AG09309 (cell line): Measurements from ENCODE around the gene ELK4.

Experiments used
- DNase-seq: peaks from one replicate; pipeline ENCODE4 v3.0.0-alpha.2; 2010; ENCODE audit warnings: low read depth
- H3K4me3 ChIP-seq: 2 replicates; pipeline ENCODE4 v1.5.1; 2011; ENCODE audit warnings: mild to moderate bottlenecking, low read depth, low read length, moderate library complexity; ENCODE audit not compliant: control insufficient read depth
- TF ChIP-seq, protein P1 (sequence below): IDR thresholded peaks from 2 replicates; pipeline ENCODE4 v1.5.1; 2011; ENCODE audit warnings: mild to moderate bottlenecking, low read depth, low read length, inconsistent platforms; ENCODE audit not compliant: insufficient read depth, control insufficient read depth; ENCODE audit errors: missing control alignments

Gene ELK4

DNA sequence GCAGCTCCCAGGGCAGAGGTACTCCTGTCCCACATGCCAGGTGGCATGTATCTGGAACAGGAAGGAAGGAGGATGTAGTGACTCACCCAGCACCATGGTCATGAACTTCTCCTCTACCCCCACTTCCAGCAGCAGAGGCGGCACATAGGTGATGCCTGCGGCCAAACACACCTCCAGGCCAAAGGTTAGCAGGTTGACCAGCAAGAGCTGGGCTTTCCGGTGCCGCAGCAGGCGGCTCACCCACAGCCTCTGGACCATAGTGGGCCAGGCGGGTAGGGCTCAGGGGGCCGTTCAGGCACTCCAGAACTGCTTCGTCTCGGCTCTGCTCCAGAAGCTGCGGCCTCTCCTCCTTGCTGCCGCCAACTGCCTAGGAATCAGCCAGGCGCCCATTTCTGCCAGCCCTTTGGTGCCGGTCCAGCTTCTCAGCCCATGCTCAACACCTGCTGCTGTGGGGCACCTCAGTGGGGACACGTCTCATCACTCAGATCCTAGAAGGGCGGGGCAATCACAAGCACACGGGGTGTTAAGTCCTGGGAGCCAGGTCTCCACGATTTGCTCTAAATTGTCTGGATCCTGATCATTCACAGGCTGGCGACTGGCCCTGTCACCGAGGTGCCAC is 32.7 kb upstream of the ELK4 start:
- no peak for DNase-seq
- TF ChIP-seq, protein P1, sequence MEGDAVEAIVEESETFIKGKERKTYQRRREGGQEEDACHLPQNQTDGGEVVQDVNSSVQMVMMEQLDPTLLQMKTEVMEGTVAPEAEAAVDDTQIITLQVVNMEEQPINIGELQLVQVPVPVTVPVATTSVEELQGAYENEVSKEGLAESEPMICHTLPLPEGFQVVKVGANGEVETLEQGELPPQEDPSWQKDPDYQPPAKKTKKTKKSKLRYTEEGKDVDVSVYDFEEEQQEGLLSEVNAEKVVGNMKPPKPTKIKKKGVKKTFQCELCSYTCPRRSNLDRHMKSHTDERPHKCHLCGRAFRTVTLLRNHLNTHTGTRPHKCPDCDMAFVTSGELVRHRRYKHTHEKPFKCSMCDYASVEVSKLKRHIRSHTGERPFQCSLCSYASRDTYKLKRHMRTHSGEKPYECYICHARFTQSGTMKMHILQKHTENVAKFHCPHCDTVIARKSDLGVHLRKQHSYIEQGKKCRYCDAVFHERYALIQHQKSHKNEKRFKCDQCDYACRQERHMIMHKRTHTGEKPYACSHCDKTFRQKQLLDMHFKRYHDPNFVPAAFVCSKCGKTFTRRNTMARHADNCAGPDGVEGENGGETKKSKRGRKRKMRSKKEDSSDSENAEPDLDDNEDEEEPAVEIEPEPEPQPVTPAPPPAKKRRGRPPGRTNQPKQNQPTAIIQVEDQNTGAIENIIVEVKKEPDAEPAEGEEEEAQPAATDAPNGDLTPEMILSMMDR, result no peak
- H3K4me3 ChIP-seq, result no peak overlapping the region

DNA sequence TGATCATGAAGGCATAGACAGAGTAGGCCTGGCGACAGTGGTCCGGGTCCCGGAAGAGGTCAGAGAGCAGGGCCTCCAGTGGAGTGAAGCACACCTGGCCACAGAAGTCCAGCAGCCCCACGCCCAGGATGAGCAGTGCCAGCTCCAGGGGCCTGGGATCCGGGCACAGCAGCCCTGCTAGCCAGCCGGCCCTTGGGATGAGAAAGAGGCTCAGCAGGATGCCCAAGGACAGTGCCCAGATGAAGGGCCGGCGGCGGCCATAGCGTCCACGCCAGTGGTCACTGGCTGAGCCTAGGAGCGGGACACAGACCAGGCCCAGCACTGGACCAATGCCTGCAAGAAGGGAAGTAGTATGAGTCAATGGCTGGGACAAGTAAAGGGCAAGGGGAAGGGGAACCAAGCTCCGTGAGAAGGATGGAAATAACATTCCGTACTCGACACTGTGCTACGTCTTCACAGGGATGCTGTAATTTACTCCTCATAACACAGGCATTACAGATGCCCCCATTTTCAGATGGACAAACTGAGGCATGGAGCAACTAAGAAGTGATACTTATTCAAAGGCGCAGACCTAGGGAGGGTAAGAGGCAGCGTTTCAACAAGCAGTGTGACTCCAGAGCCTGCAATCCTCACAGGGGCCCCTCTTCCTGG is 31.6 kb upstream of the ELK4 start:
- DNase-seq, result no peak
- H3K4me3 ChIP-seq, result no peak overlapping the region
- TF ChIP-seq, protein P1, result no peak

DNA sequence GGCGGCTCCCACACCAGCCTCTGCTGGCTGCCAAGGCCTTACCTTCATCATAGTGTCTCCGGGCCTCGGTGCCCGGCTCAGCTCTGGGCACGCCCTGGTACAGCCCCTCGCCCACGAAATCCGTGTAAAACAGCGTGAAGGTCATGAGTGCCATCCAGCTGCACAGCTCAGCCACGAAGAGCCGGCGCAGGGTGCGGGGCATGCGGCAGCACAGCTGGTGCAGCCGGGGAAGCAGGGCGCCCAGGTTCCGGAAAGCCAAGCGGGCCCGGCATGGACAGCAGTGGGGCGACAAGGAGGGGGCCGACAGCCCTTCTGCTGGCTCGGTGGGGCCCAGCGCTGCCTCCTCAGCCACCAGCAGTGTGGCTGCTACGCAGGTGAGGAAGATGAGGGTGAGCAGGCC is 31.0 kb upstream of the ELK4 start:
- DNase-seq, result no peak
- TF ChIP-seq, protein P1, result no peak

DNA sequence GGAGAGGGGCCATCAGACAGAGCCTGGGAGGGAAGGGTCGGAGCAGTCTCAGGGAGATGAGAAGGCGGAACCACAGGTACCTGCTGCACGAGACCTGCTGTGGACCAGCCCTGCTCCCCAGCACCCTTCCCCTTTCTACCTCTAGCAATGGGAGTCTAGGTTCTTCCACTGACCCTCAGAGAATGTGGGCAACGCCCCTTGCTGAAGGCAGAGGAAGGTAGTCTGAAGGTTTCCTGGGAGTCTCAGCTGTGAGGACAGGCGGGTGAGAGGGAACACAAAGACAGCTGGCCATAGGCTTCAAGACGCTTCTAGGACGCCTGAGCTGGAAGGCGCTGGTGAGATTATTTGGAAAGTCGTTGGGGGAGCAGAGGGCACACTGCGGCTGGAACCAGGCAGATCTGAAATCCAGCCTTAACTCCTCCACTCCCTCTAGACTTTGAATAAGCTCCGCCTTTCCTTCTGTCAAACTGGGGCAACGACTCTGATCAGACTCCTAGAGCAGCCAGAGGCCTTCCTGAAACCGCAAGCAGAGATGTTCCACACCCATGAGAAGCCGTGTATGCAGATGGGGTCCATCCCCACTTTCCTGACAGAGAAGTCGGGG is 30.4 kb upstream of the ELK4 start:
- no peak overlapping the region for H3K4me3 ChIP-seq
- no peak for DNase-seq
- TF ChIP-seq, protein P1, result no peak

More for the DNA sequence above, 31.0 kb upstream of the ELK4 start:
- no peak overlapping the region for H3K4me3 ChIP-seq

DNA sequence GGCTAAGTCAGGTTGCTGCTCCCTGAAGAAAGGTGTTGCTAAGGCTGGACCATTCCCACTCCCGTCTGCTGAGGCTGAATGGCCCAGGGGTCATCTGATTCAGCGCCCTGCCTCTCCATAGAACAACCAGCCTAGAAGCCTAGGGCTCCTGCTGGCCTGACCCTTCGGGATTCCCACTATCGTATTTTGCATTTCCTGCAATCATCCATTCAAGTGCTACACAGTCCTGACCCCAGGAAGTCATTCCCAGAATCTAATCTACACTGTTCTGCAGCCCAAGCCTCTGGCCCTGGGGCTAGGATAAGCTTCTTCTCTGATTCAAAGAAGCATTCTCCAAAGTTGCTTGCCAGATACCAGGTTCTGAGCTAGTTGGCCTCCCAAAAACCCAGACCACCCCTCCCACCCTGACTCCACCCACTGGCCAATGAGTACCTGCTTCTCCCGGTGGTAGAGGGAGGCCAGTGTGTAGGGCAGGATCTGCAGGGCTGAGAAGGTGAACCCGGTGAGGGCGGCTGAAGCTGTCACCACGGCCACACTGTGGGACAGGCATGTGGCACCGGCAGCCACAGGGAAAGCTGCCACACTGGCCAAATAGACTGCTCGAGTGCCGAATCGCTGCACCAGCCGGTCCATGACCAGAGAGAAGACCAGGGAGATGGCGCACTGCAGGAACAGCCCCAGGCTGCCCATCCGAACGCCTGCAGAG is 29.8 kb upstream of the ELK4 start:
- H3K4me3 ChIP-seq, result no peak overlapping the region
- TF ChIP-seq, protein P1, result no peak
- no peak for DNase-seq

DNA sequence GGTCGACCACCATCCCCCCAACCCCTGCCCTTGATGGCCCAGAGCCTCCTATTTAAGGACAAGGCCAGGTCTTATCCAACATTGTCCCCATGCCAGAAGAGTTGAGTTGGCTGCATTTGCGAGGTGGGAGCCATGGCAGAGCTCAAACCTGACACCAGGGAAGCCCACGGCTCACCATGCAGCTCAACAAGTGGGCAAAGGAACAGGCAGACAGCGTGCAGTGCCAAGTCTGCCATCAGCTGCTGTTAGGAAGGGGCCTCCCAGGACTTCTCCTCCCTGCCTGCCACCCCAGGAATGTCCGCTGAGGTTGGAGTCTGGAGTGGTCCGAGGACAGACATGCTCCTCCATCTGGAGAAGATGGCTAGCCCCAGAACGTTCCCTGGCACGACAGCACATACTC is 28.6 kb upstream of the ELK4 start:
- no peak overlapping the region for H3K4me3 ChIP-seq
- TF ChIP-seq, protein P1, result no peak
- DNase-seq, result no peak
